Activated CD4-positive, alpha-beta memory T cell treated with anti-CD3 and anti-CD28 coated beads, Interleukin-2, amount 10 ng/mL, durations not matched to agents 7 days and 5 days (primary cell): ENCODE results near the gene ZNF385B. TPM values are rescaled to one million over a fixed set of nuclear protein-coding genes. Genes with fewer than 3 reads are reported as not detected.
"Not testable (repeated sequence)": the region's sequence is repeated elsewhere in the genome, so short reads cannot be mapped to it uniquely, and the experiment has no call there.

Source experiments
- CTCF ChIA-PET: fragments of 350-600 bp; sonication (Branson Sonifier 250); formaldehyde crosslinking; loops from one replicate; lab custom pipeline; 2021; ENCODE audit warnings: antibody characterized with exemption, inconsistent platforms; lab: Charles Lee
- POLR2A ChIA-PET: fragments of 350-600 bp; sonication (Branson Sonifier 250); formaldehyde crosslinking; loops from one replicate; lab custom pipeline; 2021; ENCODE audit warnings: antibody characterized with exemption; lab: Charles Lee
- DNase-seq: peaks from one replicate; pipeline ENCODE4 v3.0.0-alpha.2; 2020
- H3K27ac Mint-ChIP-seq: one replicate; pipeline ENCODE4 v1.8.0; 2021; ENCODE audit warnings: mild to moderate bottlenecking, mixed read lengths
- H3K27me3 Mint-ChIP-seq: one replicate; pipeline ENCODE4 v1.8.0; 2021; ENCODE audit warnings: mixed read lengths
- H3K36me3 Mint-ChIP-seq: one replicate; pipeline ENCODE4 v1.8.0; 2021; ENCODE audit warnings: low read depth, mixed read lengths
- H3K4me1 Mint-ChIP-seq: one replicate; pipeline ENCODE4 v1.8.0; 2021; ENCODE audit warnings: mixed read lengths
- H3K4me3 Mint-ChIP-seq: one replicate; pipeline ENCODE4 v1.8.0; 2021; ENCODE audit warnings: mild to moderate bottlenecking, mixed read lengths
- H3K9me3 Mint-ChIP-seq: one replicate; pipeline ENCODE4 v1.8.0; 2021; ENCODE audit warnings: mixed read lengths
- total RNA-seq, 2 experiments: library from RNA; stranded (reverse); gene quantifications; one replicate each; pipeline ENCODE4 v1.2.3, GENCODE V29; 2021

The ZNF385B gene
- total RNA-seq, 2 experiments from 2014 or later: not detected

GRCh38 chr2:179642462-179642861, 218.9 kb downstream of the ZNF385B start:
- Mint-ChIP-seq H3K27ac (no peak overlapping the region), H3K27me3 (no peaks in the 10 kb centered on the region), H3K9me3 (no peaks in the 10 kb centered on the region), H3K4me1 (no peaks in the 10 kb centered on the region), H3K4me3 (no peak overlapping the region), H3K36me3 (no peaks in the 10 kb centered on the region)
- DNase-seq: no peak
- POLR2A ChIA-PET: no interaction called here
- CTCF ChIA-PET: no interaction called here

- Mint-ChIP-seq H3K4me3 (no peak overlapping the region), H3K36me3 (no peaks in the 10 kb centered on the region), H3K4me1 (no peaks in the 10 kb centered on the region), H3K27ac (no peak overlapping the region), H3K27me3 (no peaks in the 10 kb centered on the region), H3K9me3 (no peaks in the 10 kb centered on the region)
- no peak for DNase-seq
- CTCF ChIA-PET: no interaction called here
- POLR2A ChIA-PET: no interaction called here
These were observed 224.4 kb downstream of the ZNF385B start for GRCh38 chr2:179636995-179637394.

GRCh38 chr2:179636100-179636980, 225.1 kb downstream of the ZNF385B start:
- Mint-ChIP-seq H3K4me1 (no peaks in the 10 kb centered on the region), H3K4me3 (no peak overlapping the region), H3K9me3 (no peaks in the 10 kb centered on the region), H3K27me3 (no peaks in the 10 kb centered on the region), H3K27ac (no peak overlapping the region), H3K36me3 (no peaks in the 10 kb centered on the region)
- DNase-seq: no peak
- CTCF ChIA-PET: no interaction called here
- POLR2A ChIA-PET: no interaction called here

GRCh38 chr2:179631769-179632385, 229.5 kb downstream of the ZNF385B start:
- POLR2A ChIA-PET, H3K27ac Mint-ChIP-seq, H3K36me3 Mint-ChIP-seq, DNase-seq, H3K4me3 Mint-ChIP-seq, CTCF ChIA-PET, H3K4me1 Mint-ChIP-seq, H3K27me3 Mint-ChIP-seq, H3K9me3 Mint-ChIP-seq: not testable (repeated sequence)

GRCh38 chr2:179629776-179630175, 231.6 kb downstream of the ZNF385B start:
- DNase-seq, H3K9me3 Mint-ChIP-seq, H3K4me1 Mint-ChIP-seq, H3K36me3 Mint-ChIP-seq, H3K4me3 Mint-ChIP-seq, POLR2A ChIA-PET, CTCF ChIA-PET, H3K27me3 Mint-ChIP-seq, H3K27ac Mint-ChIP-seq: not testable (repeated sequence)

GRCh38 chr2:179626261-179626660, 235.2 kb downstream of the ZNF385B start:
- CTCF ChIA-PET: no interaction called here
- POLR2A ChIA-PET: no interaction called here
- no peaks in the 10 kb centered on the region for H3K4me1 Mint-ChIP-seq
- no peaks in the 10 kb centered on the region for H3K27me3 Mint-ChIP-seq
- H3K9me3 Mint-ChIP-seq: no peaks in the 10 kb centered on the region
- H3K36me3 Mint-ChIP-seq: no peaks in the 10 kb centered on the region
- no peak overlapping the region for H3K27ac Mint-ChIP-seq
- DNase-seq: no peak
- H3K4me3 Mint-ChIP-seq: no peak overlapping the region

- POLR2A ChIA-PET: no interaction called here
These were observed 238.6 kb downstream of the ZNF385B start for GRCh38 chr2:179622635-179623300.

GRCh38 chr2:179622112-179622511, 239.3 kb downstream of the ZNF385B start:
- Mint-ChIP-seq H3K36me3 (no peaks in the 10 kb centered on the region), H3K9me3 (no peaks in the 10 kb centered on the region), H3K4me3 (no peak overlapping the region), H3K4me1 (no peaks in the 10 kb centered on the region), H3K27ac (no peak overlapping the region), H3K27me3 (no peaks in the 10 kb centered on the region)
- no peak for DNase-seq
- ChIA-PET POLR2A (no interaction called here), CTCF (no interaction called here)

More at GRCh38 chr2:179622635-179623300, 238.6 kb downstream of the ZNF385B start:
- H3K36me3 Mint-ChIP-seq: no peaks in the 10 kb centered on the region
- no peaks in the 10 kb centered on the region for H3K4me1 Mint-ChIP-seq
- no peak for DNase-seq
- CTCF ChIA-PET: no interaction called here
- no peaks in the 10 kb centered on the region for H3K9me3 Mint-ChIP-seq
- H3K27ac Mint-ChIP-seq: no peak overlapping the region
- no peak overlapping the region for H3K4me3 Mint-ChIP-seq
- no peaks in the 10 kb centered on the region for H3K27me3 Mint-ChIP-seq

GRCh38 chr2:179619947-179620467, 241.4 kb downstream of the ZNF385B start:
- Mint-ChIP-seq H3K4me3 (no peak overlapping the region), H3K36me3 (no peaks in the 10 kb centered on the region), H3K4me1 (no peaks in the 10 kb centered on the region), H3K9me3 (no peaks in the 10 kb centered on the region), H3K27me3 (no peaks in the 10 kb centered on the region), H3K27ac (no peak overlapping the region)
- ChIA-PET CTCF (no interaction called here), POLR2A (no interaction called here)
- DNase-seq: no peak

- POLR2A ChIA-PET: no interaction called here
- H3K4me3 Mint-ChIP-seq: no peak overlapping the region
- CTCF ChIA-PET: no interaction called here
- no peak overlapping the region for H3K27ac Mint-ChIP-seq
- H3K36me3 Mint-ChIP-seq: no peaks in the 10 kb centered on the region
- H3K9me3 Mint-ChIP-seq: no peaks in the 10 kb centered on the region
- H3K27me3 Mint-ChIP-seq: no peaks in the 10 kb centered on the region
- H3K4me1 Mint-ChIP-seq: no peaks in the 10 kb centered on the region
- DNase-seq: no peak
These were observed 247.3 kb downstream of the ZNF385B start for GRCh38 chr2:179614121-179614520.

- no peaks in the 10 kb centered on the region for H3K27me3 Mint-ChIP-seq
These were observed 247.7 kb downstream of the ZNF385B start for GRCh38 chr2:179613701-179614100.

GRCh38 chr2:179613299-179613651, 248.1 kb downstream of the ZNF385B start:
- Mint-ChIP-seq H3K4me3 (no peak overlapping the region), H3K36me3 (no peaks in the 10 kb centered on the region), H3K27me3 (no peaks in the 10 kb centered on the region), H3K9me3 (no peaks in the 10 kb centered on the region), H3K27ac (no peak overlapping the region), H3K4me1 (no peaks in the 10 kb centered on the region)
- DNase-seq: no peak
- CTCF ChIA-PET: no interaction called here
- POLR2A ChIA-PET: no interaction called here

More at GRCh38 chr2:179613701-179614100, 247.7 kb downstream of the ZNF385B start:
- H3K27ac Mint-ChIP-seq: no peak overlapping the region
- H3K9me3 Mint-ChIP-seq: no peaks in the 10 kb centered on the region
- DNase-seq: no peak
- H3K4me3 Mint-ChIP-seq: no peak overlapping the region
- no peaks in the 10 kb centered on the region for H3K36me3 Mint-ChIP-seq
- H3K4me1 Mint-ChIP-seq: no peaks in the 10 kb centered on the region
- POLR2A ChIA-PET: no interaction called here
- CTCF ChIA-PET: no interaction called here

GRCh38 chr2:179612591-179613298, 248.7 kb downstream of the ZNF385B start:
- ChIA-PET CTCF (no interaction called here), POLR2A (no interaction called here)

More at GRCh38 chr2:179612591-179613298, 248.7 kb downstream of the ZNF385B start:
- H3K4me3 Mint-ChIP-seq: no peak overlapping the region
- H3K9me3 Mint-ChIP-seq: no peaks in the 10 kb centered on the region
- H3K27me3 Mint-ChIP-seq: no peaks in the 10 kb centered on the region
- H3K27ac Mint-ChIP-seq: no peak overlapping the region
- DNase-seq: no peak
- H3K4me1 Mint-ChIP-seq: no peaks in the 10 kb centered on the region
- no peaks in the 10 kb centered on the region for H3K36me3 Mint-ChIP-seq
